Stimulated activated CD4-positive, alpha-beta T cell treated with anti-CD3 and anti-CD28 coated beads, Interleukin-12 subunit alpha, Interleukin-12 subunit beta, amount 100 ng/mL, for 48 hours (primary cell): ENCODE data around the gene ASAH2.
"Not testable (repeated sequence)": the region's sequence is repeated elsewhere in the genome, so short reads cannot be mapped to it uniquely, and the experiment has no call there.

Source experiments
- DNase-seq, 3 donors: peaks; one replicate each; pipeline ENCODE4 v3.0.0-alpha.2; 2020; ENCODE audit warnings: low read depth in 2 of 3, low spot score in 1 of 3

ASAH2 gene

DNA sequence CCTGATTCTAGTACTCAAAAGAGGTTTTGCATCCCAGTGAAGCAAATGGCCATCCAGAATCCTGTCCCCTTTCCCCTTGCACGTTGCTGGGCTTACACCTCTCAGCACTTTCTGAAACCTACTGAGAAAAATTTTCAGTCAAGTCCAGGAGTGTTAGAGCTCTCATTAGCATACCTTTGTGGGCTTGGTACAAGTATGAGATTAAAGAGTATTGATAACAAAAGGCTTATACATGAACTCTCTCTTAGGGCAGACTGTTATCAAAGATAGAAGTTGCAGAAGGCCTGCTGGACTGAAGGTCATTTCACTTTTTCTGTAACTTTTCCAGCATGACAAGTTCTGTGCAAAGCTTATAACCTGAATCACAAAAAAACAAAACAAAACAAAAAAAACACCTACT is at the start of gene ASAH2:
TSS of gene ASAH2 (minus strand) at position 123 of the 400 bp plus-strand sequence. CDS start 2,906 bp downstream, outside the sequence.
- no peak for DNase-seq

DNA sequence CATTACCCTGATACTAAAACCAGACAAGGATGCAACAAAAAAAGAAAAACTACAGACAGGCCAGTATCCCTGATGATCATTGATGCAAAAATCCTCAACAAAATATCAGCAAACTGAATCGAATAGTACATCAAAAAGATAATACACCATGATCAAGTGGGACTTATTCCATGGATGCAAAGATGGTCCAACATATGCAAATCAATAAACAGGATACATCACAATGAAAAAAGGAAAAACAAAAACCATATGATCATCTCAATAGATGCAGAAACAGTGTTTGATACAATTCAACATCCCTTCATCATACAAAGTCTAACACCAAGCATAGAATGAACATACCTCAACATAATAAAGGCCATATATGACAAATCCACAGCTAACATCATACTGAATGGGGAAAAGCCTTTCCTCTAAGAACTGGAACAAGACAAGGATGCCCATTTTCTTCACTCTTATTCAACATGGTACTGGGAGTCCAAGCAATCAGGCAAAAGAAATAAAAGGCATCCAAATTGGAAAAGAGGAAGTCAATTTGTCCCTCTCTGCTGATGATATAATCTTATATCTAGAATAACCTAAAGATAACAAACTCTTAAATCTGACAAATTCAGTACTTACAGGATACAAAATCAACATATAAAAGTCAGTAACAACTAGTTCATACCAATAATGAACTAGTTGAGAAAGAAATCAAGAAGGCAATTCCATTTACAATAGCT is 48.8 kb upstream of the ASAH2 start:
- DNase-seq = no peak

DNA sequence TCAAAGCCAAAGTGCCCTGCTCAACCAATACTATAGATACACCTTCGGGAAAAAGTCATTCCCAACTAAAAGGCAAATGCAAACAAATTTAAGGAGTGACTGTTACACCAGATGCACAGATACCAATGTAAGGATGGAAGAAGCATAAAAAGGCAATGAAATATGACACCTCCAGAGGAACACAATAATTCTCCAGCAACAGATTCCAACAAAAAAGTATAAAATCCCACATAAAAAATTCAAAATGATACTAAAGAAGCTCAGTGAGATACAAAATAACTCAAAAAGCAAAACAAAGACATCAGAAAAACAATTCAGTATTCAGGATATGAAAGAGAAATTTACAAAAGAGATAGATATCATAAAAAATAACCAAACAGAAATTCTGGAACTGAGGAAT is 44.1 kb upstream of the ASAH2 start:
- DNase-seq = no peak

DNA sequence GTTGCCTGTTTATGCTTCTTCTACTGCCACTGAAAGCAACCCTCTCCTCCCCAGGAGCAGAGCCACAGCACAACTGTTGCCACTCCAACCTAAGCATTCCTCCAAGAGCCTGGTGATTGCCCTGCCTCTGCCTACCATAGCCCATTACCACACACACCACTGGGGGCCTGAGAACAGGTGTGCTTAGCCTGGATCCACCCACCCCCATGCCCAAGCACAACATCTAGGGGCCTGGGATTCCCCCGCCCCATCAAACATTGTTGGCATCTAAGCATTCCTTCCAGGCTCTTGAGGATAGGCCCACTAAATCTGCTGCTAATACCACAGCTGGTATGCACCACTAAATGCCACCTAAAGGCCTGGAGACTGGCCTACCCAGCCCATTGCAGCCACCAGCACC is 43.3 kb upstream of the ASAH2 start:
- no peak for DNase-seq

DNA sequence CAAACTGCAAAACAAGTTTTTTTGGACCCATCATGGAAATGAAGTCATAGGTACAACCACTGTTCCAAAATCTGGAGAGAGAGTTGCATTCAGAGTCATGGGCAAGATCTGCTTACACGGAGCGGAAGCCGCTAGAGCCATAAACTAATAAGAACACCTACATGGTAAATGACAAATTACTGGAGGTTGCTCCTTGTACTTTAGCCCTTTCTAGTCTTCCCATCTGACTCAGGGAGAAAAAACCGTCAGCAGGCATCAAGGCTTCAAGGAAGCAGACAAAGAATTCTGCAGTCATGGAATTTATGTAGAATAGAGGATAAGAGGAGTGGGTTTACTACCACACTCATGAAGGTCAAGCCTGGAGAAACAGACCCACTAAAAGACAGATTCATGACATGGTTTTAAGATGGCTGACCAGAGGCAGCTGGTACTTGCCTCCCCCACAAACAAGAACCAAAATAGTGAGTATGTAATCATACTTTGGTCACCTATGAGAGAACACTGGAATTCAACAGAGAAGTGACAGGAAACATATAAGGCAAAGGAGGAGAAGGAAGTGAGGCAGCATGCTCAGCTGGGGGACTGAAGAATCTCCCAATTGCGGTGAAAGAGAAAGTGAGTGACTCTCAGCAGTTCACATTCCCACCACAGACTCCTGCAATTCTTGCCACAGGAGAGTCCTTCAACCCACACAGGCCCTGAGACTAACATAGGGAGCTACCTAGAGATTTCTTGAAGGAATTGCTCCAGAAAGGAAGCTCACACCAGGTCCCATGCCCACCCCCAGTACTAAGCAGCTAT is 42.4 kb upstream of the ASAH2 start:
- no peak for DNase-seq

DNA sequence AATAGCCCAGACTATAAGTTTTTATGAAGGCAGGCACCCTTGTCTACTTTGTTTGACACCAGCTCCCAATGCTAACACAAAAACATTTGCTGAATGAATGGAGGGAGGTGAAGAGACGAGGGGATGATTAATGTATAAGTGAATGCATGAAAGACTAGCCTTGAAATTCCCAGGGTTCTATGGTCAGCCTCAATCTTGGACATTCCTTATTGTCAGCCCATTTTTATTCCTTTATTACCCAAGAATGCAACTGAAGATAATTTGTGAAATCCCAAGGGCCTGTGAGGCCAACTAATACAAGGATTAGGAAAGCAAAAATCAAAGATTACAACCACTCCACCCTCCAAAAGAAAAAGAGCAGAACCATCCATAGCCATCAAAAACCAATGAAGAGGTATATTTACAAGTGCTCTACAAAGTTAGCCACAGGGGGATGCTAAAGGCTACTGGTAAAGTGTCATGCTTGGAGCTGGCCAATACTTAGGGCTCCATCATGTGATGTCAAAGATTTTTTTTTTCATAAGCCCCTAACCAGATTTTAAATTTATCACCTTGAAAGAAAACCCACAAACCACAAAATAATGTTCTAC is 40.0 kb upstream of the ASAH2 start:
- DNase-seq = no peak

DNA sequence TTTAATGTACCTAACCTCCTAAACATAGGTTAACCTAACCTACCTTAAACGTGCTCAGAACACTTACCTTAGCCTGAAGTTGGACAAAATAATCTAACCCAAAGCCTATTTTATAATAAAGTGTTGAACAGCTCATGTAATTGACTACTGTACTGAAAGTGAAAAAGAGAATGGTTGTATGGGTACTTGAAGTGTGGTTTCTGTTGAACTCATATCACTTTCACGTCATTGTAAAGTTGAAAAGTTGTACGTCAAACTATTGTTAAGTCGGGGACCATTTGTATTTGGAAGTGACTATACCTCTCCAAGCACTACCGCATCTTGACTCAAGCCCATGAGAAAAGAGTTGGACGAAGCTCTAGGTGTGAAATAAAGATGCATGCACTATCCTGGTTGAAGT is 37.9 kb upstream of the ASAH2 start:
- DNase-seq = no peak

DNA sequence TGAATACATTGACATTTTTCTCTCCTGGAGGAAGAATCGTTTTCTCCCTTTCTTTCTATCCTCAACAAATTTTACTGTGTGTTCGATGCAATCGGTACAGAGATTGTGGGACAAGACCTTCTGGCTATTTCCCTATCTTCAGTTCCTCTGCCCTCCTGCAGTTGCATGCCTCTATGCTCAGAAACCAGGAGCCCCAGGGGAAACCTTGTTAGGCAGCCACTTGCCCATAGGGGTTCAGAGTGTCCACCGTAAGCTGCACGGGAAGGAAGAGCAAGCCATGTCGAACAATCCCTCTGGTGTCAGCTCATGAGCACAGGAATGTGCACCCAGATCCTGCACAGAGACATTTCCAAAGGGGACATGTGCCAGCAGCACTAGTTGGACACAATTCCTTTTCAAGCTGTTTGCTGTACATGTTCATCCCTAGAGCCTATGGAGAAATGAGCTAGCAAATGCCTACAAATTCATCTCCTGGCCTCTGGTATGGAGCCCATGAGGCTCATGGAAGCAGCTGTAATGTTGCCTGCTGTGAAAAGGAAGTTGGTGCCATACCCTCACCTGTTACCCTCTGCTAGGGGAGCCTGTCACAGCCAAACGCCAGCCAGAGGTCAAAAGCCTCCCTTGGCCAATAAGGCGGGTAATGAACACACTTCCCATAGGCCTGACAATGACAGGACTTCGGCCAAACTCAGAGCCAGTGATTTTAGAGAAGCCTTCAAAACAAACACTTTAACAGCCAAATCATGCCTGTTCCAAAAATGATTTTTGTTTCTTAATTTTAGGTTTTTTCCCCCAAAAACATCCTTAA is 35.9 kb upstream of the ASAH2 start:
- no peak for DNase-seq

DNA sequence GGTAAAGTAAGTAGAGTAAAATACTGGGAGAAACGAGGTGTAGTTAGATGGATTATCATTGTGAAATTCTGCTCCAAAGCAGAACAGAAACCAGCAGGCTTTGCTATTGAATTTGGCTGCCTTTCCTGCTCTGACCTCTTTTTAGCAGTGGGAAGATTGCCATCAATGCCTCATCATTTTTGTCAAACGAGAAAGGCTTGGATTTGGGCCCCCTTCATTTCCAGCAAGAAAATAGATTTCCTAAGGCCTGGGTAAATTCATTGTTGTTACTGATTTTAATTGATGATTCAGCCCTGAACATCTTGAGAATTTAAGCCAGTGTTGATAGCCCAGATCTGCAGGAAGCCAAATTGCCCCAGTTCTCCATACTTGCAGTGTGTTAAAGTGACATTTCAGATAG is 35.2 kb upstream of the ASAH2 start:
- DNase-seq = no peak

DNA sequence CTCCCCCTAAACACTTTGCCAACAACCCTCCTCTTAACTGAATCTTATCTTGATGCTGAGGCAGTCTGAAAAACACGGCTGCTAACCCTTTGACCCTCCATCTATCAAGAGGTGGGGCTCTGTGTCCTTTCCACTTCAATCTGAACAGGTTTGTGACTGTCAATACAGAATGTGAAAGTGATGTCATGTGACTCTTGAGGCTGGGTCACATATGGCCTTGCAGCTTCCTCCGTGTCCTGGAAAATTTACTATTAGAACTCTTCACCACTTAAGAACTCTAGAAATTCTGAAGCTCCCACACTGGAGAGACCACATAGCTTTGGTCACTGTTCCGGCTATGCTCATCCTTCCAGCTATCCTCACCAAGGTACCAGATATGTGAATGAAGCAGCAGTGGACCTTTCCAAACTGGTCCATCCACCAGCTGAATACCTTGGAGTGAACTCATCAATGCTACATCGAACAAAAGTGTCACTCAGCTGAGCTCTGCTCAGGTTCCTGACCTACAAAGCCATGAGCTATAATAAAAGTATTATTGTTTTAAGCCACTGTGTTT is 30.7 kb upstream of the ASAH2 start:
- DNase-seq = no peak

DNA sequence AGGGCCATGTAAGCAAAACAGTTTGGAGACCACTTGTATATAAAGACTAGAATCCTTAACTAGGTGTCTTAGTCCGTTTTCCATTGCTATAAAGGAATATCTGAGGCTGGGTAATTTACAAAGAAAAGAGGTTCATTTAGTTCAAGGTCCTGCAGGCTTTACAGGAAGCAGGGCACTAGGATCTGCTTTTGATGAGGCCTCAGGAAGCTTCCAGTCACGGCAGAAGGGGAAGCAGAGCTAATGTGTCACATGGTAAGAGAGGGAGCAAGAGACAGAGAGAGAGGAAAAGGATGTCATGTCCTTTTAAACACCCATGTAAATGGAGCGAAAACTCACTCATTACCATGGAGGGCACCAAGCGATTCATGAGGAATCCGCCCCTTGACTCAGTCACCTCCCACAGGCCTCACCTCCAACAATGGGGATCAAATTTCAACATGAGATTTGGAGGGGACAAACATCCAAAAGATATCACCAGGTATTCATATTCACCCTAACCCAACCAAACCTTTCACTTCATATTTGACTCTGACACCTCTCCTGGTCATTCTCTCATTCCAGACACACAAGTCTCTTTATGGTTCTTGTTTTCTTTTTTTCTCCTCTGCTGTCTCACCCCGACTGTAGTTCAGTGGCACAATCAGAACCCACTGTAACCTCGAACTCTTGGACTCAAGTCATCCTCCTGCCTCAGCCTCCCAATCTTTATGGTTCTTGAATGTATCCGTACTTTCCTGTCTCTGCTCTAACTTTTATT is 30.1 kb upstream of the ASAH2 start:
- no peak for DNase-seq

DNA sequence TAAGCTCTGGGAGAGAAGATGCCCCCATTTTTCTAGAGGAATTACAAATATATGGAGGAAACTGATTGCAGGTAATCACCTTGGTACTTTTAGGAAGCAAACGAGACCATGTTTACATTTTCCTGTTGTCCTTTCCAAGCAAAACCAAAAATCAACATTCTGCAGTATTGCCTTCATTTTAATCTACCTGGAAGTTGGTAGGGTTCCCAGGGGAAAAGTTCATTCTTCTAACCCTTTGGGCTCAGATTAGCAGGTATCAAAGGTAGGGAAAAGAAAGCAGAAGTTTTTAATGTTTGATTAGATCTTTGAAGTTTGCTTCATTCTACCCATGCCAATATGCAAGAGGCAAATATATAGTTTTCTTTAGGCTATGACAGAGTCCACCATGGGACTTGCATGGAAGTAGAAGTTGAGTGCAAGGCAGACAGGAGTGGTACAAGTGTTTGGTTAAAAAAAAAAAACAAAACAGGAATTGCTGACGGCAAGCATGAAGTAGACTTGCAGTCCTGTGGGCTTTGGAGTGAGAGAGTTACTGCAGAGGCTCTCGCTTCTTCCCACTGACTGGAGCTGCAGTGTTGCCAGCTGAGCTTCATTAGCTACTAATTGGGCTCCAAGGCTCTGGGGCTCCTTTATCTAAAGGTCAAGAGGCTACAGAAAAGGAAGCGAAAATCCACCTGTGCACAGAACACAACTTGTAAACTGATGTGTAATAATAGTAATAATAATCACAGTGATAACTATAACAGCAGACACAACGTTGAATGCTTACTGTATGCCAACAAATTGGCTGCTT is 28.9 kb upstream of the ASAH2 start:
- no peak for DNase-seq

DNA sequence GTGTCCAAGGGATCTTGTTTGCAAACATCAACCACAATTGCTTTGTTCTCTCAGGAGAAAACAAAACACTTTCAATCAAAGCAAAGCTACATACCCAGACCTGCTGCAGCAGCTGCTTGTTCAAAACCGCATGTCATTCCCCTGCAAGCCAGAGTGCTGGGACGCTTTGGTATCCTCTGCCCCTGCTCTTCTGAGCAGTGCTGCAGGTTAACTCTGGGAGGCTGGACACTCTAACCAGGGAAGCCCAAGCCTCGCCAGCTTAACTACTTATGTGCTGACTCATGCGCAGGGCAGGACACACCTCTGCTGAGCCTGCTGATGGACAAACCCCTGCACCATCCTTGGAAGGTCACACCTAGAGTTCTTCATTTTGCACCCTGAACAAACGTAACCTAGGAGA is 28.2 kb upstream of the ASAH2 start:
- DNase-seq = no peak

DNA sequence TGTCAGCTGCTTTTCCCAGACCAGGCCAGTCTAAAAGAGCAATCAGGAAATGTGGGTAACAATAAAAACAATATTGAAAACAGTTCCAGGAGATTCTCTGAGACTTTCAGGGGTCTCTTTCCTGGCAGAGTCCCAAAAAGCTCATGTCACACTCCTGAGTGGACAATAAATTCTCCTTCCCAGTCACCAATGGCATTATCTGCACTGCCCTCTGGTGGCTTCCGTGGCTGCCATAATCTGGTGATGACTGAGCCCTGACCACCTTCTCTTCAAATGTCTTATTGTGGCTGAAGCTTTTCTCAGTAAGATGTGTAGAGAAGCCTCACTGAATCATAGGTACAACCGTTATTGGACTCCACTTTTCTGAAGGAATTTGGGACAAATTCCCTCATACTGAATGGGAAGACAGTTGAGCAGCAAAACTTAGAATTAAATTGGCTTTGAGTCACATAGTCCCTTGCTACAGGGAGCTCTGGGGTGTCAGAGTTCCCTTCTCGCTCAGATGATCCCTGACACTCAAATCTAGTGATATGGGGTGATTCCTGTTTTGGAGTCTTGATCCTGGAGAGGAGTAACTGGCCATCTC is 24.4 kb upstream of the ASAH2 start:
- DNase-seq = peak in 2 of 3 donors; percentile 20 to 24

DNA sequence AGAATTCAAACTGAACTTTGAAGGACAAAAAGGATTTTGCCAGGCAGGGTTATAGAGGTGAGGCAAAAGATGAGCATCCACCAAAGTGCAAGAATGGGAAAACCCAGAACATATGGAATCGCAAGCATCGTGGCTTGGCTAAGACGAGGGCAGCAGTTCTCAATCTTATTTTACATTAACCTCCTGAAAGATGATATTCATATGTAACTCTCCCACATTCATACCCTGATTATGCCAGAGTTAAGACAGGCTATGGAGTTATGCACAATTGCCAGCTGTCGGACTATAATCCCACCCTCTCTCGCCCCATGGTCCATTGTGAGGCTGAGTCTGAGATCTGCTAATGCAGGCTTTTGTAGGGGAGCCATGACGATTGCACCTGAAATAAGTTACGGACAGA is 21.2 kb upstream of the ASAH2 start:
- DNase-seq = no peak

DNA sequence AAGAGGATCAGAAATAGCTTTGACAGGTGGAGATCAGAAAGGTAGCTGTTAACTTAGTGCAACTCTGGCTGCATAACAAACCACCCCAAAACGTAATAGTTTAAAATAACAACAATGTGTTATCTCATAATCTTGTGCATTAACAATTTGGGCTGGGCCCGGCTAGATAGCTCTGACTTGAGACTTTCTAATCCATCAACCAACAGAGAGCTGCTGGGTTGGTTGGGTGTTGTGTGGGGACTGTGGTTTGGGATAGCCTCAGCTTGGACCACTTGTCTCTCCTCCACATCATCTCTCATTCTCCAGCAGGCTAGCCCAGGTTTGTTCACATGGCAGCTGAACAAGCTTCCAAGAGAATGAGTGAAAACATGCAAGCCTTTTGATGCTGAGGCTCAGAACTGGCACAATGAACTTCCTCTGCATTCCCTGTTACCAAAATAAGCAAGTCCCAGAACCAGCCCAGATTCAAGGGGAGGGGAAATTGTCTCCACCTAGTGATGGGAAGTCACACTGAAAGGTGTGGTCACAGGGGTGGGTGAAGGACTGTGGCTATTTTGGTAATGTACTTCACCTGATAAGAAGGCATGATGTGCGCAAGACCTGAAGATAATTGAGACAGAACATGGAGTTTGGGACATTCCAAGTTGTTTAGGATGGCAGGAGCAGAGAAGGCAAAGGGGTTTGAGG is 20.4 kb upstream of the ASAH2 start:
- DNase-seq = no peak

DNA sequence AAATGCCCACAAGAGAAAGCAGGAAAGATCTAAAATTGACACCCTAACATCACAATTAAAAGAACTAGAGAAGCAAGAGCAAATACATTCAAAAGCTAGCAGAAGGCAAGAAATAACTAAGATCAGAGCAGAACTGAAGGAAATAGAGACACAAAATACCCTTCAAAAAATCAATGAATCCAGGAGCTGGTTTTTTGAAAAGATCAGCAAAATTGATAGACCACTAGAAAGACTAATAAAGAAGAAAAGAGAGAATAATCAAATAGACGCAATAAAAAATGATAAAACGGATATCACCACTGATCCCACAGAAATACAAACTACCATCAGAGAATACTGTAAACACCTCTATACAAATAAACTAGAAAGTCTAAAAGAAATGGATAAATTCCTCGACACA is 16.6 kb upstream of the ASAH2 start:
- DNase-seq = not testable (repeated sequence)

DNA sequence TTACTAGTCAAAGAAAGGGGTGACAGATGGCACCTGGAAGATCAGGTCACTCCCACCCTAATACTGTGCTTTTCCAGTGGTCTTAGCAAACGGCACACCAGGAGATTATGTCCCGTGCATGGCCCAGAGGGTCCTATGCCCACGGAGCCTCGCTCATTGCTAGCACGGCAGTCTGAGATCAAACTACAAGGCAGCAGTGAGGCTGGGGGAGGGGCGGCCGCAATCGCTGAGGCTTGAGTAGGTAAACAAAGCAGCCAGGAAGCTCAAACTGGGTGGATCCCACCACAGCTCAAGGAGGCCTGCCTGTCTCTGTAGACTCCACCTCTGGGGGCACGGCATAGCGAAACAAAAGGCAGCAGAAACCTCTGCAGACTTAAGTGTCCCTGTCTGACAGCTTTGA is 11.3 kb upstream of the ASAH2 start:
- not testable (repeated sequence) for DNase-seq
